GM15510 (cell line): ENCODE measurements around the gene EDA.

Source experiments
- POLR2A ChIP-seq: IDR thresholded peaks from 3 replicates; pipeline ENCODE4 v1.6.1; 2011; ENCODE audit warnings: borderline replicate concordance; ENCODE audit not compliant: insufficient read length; ENCODE audit errors: extremely low read depth

EDA gene

DNA sequence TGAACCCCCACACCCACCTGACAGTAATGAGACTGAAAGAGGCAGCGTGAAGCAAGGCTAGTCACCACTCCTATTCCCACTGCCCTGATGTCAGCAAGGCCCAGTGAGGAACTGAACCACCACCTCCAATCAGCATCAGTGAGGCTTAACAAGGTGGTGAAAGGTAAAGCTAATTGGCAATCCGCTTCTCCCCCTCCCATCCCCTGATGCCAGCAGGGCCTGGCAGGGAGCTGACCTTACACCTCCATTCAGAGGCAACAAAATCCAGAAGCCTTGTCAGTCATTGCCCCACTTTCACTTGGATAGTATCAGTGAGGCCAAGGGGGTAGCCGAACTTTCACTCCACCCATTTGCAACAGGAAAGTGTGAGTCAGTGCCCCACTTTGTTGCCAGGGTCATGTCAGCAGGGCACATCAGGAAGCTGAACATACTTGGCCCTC is 373.1 kb downstream of the EDA start:
- TF ChIP-seq POLR2A = no peak

- no peak for TF ChIP-seq POLR2A
Observed at GRCh38 chrX:69991685-69992084, 375.8 kb downstream of the EDA start.

DNA sequence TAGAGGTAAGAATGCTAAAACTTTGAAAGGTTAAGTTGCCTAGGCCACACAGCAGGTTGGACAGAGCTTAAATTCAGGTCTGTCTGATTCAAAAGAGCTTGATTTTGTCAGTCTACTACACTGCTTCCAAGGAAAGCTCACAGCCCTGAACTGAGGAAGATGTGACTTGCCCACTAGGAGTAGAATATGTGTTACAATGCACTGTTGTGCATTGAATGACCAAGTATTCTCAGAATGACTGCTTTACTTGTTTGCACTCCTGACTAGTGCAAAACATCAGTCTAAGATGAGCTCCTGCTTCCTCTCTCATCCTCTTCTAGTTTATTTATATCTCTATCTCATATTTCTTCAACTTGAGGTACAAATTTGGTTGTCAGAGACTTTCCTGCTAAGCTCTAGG is 377.6 kb downstream of the EDA start:
- no peak for TF ChIP-seq POLR2A

DNA sequence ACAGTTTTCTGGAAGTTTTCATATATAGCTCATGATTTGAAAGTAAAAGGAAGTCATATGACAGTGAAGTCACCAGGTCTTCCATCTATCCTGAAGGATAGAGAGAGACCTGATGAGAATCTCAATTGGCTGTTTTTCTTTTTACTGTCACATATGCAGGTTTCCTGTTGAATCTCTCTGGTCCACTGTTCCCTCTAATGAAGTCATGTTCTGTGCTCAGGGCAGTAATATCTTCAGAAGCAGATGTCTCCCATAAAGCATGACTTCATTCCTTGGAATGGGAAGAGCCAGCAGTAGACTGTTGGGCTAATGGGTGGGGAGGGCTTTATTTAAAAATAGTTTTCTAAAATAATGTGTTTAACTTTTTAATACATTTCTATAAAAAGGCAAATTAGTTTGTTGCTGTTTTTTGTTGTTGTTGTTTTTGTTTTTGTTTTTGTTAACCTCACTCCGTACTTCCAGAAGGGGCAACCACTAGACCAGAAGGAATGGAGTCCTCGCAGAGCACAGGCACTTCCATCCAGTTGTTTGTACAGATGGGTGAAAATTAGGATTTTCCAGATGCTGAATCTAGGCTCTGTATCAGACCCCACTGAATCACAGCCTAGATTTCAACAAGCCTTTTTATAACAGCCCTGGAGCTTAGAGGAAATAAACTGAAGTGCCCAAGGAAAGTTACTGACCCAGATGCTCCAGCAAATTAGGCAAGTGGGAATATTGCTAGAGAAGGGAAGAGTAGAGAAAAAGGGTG is 379.6 kb downstream of the EDA start:
- TF ChIP-seq POLR2A = no peak

DNA sequence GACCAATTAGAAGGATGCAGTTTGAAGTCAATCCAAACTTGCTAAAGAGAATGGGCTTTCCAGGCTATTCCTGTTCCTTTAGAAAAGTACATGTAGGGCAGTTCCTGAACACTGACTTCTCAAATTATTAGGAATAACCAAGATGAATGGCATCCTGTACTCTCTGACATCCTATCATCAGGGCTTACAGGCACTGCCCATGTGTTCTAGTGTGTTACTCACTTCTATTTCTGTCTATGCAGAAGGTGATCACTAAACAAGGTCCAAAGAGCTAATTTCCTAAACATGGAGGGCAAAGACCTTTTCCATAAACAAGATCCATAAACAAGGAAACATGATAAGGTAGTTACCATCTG is 380.2 kb downstream of the EDA start:
- no peak for TF ChIP-seq POLR2A

GRCh38 chrX:70001269-70001668 is 385.4 kb downstream of the EDA start:
- TF ChIP-seq POLR2A = no peak

DNA sequence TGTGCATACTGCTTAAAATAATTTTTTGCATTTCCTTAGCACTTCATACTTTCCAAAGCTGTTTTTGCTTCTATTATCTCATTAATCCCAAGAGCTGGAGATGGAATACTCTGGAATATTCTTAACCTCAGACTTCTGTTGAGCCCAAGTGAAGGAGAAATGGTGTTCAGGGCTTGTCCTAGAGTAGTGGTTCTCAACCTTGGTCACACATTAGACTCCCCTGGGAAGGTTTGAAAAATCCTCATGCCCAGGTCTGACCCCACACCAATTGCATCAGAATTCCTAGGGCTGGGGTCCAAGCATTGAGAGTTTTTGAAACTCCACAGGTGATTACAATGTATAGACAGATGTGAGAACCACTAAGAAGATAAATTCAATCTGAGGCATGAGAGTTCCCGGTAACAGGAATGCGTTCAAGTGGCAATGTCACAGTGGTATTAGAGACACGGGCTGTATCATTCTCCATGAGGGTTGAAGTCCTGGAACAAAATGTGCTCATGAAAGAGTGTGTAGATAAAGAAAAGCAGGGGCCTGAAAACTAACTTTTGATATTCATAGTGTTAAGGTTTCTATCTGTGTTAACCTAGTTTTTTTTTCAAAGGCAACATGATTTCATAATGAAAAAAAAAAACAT is 385.9 kb downstream of the EDA start:
- no peak for TF ChIP-seq POLR2A

DNA sequence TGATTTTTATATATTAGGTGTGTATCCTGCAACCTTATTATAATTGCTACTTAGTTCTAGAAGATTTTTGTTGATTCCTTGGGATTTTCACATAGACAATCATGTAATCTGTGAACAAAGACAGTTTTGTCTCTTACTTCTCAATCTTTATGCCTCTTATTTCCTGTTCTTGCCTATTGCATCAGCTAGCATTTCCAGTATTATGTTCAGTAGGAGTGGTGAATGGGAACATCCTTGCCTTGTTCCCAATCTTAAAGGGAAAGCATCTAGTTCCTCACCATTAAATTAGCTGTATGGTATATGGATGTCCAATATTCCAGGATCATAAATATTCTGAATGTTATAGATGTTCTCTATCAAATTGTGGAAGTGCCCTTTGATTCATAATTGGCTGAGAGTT is 392.0 kb downstream of the EDA start:
- TF ChIP-seq POLR2A = no peak

- TF ChIP-seq POLR2A = no peak
Observed at GRCh38 chrX:70009049-70009448, 393.1 kb downstream of the EDA start.

- TF ChIP-seq POLR2A = no peak
Observed at GRCh38 chrX:70009970-70010369, 394.1 kb downstream of the EDA start.

GRCh38 chrX:70012756-70013155 is 396.8 kb downstream of the EDA start:
- TF ChIP-seq POLR2A = no peak

GRCh38 chrX:70013466-70014381 is 397.8 kb downstream of the EDA start:
- TF ChIP-seq POLR2A = no peak

DNA sequence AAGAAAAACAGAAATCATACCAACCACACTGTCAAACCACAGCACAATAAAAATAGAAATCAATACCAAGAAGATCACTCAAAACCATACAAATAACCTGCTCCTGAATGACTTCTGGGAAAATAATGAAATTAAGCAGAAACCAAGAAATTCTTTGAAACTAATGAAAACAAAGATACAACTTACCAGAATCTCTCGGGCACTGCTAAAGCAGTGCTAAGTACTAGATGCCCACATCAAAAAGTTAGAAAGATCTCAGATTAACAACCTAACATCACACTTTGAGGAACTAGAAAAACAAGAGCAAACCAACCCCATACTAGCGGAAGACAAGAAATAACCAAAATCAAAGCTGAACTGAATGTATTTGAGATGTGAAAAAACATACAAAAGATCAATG is 400.6 kb downstream of the EDA start:
- no peak for TF ChIP-seq POLR2A

DNA sequence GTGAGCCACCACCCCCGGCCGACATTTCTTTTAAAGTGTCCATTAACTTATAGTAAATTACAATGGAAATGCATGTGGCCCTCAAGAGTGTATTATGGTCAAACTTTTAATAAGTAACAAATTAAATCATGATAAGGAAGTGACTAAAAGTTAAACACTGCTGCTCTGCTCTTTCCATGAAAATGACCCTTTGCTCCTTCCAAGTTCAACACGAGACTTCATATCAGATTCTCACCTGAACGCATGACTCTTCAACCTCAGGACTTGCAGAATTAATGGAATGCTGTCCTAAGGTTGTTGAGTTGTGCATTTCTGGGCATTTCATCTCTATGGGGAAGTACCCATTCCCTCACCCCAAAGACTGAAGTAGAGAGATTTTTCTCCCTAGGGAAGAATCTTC is 406.7 kb downstream of the EDA start:
- no peak for TF ChIP-seq POLR2A

DNA sequence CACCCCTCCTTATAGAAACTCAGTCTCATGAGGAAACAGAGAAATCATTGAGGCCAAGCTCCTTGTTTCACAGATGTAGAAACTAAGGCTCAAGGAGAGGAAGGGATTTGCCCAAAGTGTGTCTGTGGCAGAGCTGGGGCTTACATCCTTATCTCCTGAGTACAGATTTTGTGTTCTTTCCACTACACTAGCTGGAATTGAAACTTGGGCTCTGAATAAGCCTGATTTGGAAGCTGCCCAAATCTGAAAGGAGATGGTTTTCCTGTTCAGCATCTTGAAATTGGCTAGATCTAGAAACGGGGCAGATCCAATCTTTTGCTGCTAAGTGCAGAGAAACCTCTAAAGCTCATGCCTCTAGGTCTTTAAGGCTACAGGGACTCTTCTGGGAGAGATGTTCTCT is 409.6 kb downstream of the EDA start:
- no peak for TF ChIP-seq POLR2A

- no peak for TF ChIP-seq POLR2A
Observed at GRCh38 chrX:70026112-70026850, 410.4 kb downstream of the EDA start.

DNA sequence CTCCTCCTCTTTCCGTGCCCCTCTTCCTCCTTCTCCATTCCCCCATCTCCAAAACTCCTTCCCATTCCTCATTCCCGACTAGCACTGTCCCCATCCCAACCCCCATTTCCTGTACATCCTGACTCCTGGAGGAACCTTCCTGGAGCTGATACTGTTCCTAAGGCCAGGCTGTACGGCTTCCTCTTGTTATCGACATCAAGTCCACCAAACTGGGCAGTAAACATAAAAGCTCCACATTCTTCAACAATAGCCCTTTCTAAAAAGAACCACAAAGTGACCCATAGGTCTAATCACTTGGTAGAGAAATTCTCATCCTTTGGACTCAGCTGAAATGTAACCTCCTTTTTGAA is 410.9 kb downstream of the EDA start:
- TF ChIP-seq POLR2A = no peak
